ENCODE measurements around the gene LRP4.

DNA sequence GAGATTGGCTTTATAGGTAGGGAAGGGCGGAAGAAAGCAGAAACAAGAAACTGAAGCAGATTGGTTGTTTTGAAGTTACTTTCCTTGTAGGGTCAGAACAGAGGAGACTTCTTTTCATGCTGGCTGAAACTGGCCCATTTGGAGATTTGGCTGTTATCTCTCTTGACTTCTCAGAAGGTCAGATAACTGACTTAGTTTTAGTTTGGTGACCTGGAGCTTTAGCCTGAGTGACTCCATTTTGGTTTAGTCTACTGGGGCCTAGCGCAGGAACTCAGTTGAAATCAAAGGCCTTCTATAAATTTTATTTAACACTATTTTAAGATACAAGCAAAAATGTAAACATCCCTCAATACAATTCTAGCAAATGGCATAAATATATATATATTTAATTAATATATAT, 49.6 kb upstream of the LRP4 start:
- TF ChIP-seq TAF1 (IDR thresholded peaks at IDR 0.05; ENCODE audit: borderline replicate concordance, low read depth, low read length) (no peak), POLR2A (IDR thresholded peaks at IDR 0.05; ENCODE audit: low read depth, low read length) (no peak)

Data from GM12892 (cell line).